NB4 (cell line): Measurements from ENCODE around the gene LSM7.
A peak's percentile ranks its signal among the peaks of the same experiment; 100 is the strongest.

ENCODE experiments used
- MYC ChIP-seq: IDR thresholded peaks from 2 replicates; pipeline ENCODE4 v1.6.1; 2011; ENCODE audit warnings: low read depth, low read length
- POLR2A ChIP-seq: IDR thresholded peaks from 2 replicates; pipeline ENCODE4 v1.6.1; 2011; ENCODE audit warnings: mild to moderate bottlenecking; ENCODE audit not compliant: insufficient read length; ENCODE audit errors: extremely low read depth
- TF ChIP-seq, protein P1 (sequence below): IDR thresholded peaks from one replicate; pipeline ENCODE4 v1.5.1; 2012; ENCODE audit warnings: low read depth, low read length
- TF ChIP-seq, protein P2 (sequence below): IDR thresholded peaks from 2 replicates; pipeline ENCODE4 v1.6.1; 2011; ENCODE audit warnings: low read depth, low read length

DNA sequence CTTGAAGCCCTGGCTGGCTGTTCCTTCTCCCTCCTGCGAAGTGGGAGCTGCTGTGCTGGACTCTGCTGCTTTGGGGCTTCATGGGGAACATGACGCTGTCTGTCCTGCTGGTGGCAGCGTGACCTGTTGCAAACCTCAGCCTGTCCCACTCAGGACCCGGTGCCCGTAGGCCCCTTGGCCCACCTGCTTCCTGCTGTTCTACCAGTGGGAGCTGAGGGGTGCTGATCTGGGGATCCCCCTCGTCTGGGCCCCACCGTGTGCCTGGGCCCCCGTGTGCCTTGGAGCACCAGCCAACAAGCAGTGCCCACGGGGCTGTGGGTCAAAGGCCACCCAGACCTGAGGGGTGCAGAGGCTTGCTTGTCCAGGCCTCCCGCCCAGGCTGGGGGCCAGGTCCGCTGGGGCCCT, 5.4 kb upstream of the LSM7 start:
- TF ChIP-seq, protein P1, sequence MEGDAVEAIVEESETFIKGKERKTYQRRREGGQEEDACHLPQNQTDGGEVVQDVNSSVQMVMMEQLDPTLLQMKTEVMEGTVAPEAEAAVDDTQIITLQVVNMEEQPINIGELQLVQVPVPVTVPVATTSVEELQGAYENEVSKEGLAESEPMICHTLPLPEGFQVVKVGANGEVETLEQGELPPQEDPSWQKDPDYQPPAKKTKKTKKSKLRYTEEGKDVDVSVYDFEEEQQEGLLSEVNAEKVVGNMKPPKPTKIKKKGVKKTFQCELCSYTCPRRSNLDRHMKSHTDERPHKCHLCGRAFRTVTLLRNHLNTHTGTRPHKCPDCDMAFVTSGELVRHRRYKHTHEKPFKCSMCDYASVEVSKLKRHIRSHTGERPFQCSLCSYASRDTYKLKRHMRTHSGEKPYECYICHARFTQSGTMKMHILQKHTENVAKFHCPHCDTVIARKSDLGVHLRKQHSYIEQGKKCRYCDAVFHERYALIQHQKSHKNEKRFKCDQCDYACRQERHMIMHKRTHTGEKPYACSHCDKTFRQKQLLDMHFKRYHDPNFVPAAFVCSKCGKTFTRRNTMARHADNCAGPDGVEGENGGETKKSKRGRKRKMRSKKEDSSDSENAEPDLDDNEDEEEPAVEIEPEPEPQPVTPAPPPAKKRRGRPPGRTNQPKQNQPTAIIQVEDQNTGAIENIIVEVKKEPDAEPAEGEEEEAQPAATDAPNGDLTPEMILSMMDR: peak; percentile 4
- TF ChIP-seq POLR2A: no peak
- TF ChIP-seq MYC: no peak
- TF ChIP-seq, protein P2, sequence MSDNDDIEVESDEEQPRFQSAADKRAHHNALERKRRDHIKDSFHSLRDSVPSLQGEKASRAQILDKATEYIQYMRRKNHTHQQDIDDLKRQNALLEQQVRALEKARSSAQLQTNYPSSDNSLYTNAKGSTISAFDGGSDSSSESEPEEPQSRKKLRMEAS: no peak
